ENCODE measurements around the gene LRPPRC.

- TF ChIP-seq CTCF (IDR thresholded peaks at IDR 0.05; ENCODE audit: insufficient read depth, low read length, poor library complexity, severe bottlenecking) (no peak), EZH2phosphoT487 (conservative IDR thresholded peaks at IDR 0.05; ENCODE audit: low read length) (no peak)
Measured at GRCh38 chr2:43986600-43986999, 9.2 kb downstream of the LRPPRC start.
